ENCODE results near the gene EXOC5.

DNA sequence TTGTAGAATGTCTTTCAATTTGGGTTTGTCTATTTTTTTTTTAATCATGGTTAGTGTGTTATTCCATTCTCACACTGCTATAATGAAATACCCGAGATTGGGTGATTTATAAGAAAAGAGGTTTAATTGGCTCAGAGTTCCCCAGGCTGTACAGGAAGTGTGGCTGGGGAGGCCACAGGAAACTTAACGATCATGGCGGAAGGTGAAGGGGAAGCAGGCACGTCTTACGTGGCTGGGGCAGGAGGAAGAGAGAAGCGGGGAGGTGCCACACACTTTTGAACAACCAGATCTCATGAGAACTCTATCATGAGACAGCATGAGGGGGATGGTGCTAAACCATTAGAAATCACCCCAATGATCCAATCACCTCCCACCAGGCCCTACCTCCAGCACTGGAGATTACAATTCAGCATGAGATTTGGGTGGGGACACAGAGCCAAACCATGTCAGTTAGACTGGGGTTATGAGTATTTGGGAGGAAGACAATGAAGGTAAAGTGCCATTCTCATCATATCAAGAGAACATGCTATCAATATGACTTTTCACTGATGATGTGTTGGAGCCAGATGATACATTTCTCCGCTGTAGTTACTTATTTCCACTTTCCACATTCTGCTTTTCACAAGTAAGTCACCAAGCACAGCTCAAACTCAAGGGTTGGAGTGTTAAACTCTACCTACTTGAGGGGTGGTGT is 45.8 kb upstream of the EXOC5 start:
- TF ChIP-seq CTCF (optimal IDR thresholded peaks at IDR 0.05 in 1 of 3, IDR thresholded peaks at IDR 0.05 in 1 of 3, conservative IDR thresholded peaks at IDR 0.05 in 1 of 3; ENCODE audit: extremely low read depth in 1 of 3, insufficient read depth in 2 of 3, low read length in 3 of 3) (no peak), EZH2 (IDR thresholded peaks at IDR 0.05; ENCODE audit: low read length) (no peak)

Data from keratinocyte (primary cell).